H7 (cell line): ENCODE data around the gene ARL1. TPM values are rescaled to one million over a fixed set of nuclear protein-coding genes. Genes with fewer than 3 reads are reported as not detected.

Experiments
- DNase-seq: peaks from one replicate; pipeline ENCODE4 v3.0.0; 2012
- H3K27me3 ChIP-seq: 2 replicates; pipeline ENCODE4 v1.6.0; 2011; ENCODE audit warnings: mild to moderate bottlenecking, low read length; ENCODE audit not compliant: control insufficient read depth, insufficient read depth
- H3K36me3 ChIP-seq: replicated peaks from 2 replicates; pipeline ENCODE4 v1.5.1; 2011; ENCODE audit warnings: low read length; ENCODE audit not compliant: control insufficient read depth, insufficient read depth
- H3K4me3 ChIP-seq: 2 replicates; pipeline ENCODE4 v1.5.1; 2011; ENCODE audit warnings: low read depth, mild to moderate bottlenecking, control low read depth, low read length, moderate library complexity; ENCODE audit not compliant: insufficient read depth
- total RNA-seq: library from RNA; depleted of rRNA; stranded (reverse); fragments of >200 nt; shearing (Covaris generic); gene quantifications from 2 replicates; pipeline ENCODE4 v1.2.3, GENCODE V29; 2014; rRNA removed

Gene ARL1
- total RNA-seq, 1 experiment from 2014 or later = 34.8 TPM

DNA sequence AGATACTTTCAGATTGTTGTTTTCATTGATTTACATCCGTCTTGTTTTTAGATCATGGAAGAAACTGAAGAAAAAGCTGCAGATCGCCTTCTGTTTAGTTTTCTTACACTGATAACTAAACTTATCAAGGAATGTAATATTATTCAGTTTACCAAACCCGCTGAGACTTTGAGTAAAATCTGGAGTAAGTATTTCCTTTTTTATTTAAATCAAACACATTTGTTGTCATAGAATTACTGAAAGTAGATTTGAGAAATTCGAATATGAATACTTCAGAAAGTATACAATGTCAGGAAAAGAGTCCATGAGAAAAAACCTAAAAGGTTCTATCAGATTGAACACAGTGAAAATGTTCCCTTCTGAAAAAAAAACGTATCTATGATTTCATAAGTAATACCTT lies 32.0 kb downstream of the ARL1 start:
- peaks cover 7% of the 10 kb centered on the region for H3K36me3 ChIP-seq
- DNase-seq = no peak
- no peak overlapping the region for H3K4me3 ChIP-seq
- no peaks in the 10 kb centered on the region for H3K27me3 ChIP-seq

DNA sequence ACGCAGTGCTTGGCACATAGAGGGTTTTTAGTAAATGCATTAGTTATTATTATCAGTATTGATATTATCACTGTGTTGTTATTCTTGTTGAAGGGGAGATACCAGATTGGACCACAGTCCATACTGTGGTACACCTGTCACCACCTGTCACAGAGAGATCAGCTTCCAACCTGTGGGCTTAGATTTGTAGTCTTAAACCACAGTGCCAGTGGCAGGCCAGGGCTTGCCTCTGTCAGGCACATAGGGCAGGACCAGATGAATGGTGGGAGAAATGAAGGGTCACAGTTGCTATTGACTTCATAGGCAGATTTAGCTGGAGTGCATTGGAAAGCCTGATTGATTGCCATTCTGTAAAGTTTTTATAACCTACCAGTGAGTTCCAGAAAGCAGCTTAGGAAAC lies 35.1 kb downstream of the ARL1 start:
- Histone ChIP-seq H3K36me3 (peaks cover 17% of the 10 kb centered on the region), H3K27me3 (no peaks in the 10 kb centered on the region), H3K4me3 (no peak overlapping the region)
- DNase-seq = no peak

GRCh38 chr12:101368016-101368415 lies 39.6 kb downstream of the ARL1 start:
- peaks cover 21% of the 10 kb centered on the region for H3K36me3 ChIP-seq
- DNase-seq = no peak
- no peak overlapping the region for H3K4me3 ChIP-seq
- H3K27me3 ChIP-seq = no peaks in the 10 kb centered on the region

DNA sequence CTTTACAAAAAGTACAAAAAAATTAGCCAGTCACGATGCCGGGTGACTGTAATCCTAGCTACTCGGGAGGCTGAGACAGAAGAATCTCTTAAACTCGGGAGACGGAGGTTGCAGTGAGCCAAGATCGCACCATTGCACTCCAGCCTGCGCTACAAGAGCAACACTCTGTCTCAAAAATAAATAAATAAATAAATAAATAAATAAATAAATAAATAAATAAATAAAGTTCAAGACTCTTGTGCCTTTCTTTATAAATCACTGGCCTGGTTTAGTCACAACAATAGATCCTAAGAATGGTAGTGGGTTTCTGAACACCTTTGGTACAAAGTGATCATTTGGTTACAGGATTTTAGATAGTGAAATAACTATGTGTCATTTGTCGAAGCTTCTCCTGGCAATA lies 46.1 kb downstream of the ARL1 start:
- Histone ChIP-seq H3K4me3 (no peak overlapping the region), H3K27me3 (no peaks in the 10 kb centered on the region), H3K36me3 (peaks cover 10% of the 10 kb centered on the region)
- DNase-seq = no peak

- DNase-seq = no peak
- H3K36me3 ChIP-seq = peaks cover 10% of the 10 kb centered on the region
- no peak overlapping the region for H3K4me3 ChIP-seq
- no peaks in the 10 kb centered on the region for H3K27me3 ChIP-seq
Measured at GRCh38 chr12:101356794-101357193, 50.8 kb downstream of the ARL1 start.

GRCh38 chr12:101351682-101352081 lies 55.9 kb downstream of the ARL1 start:
- DNase-seq = no peak
- Histone ChIP-seq H3K27me3 (no peaks in the 10 kb centered on the region), H3K4me3 (no peak overlapping the region), H3K36me3 (peaks cover 6% of the 10 kb centered on the region; the same call in 1 of the 2 replicates)

GRCh38 chr12:101343893-101344292 lies 63.7 kb downstream of the ARL1 start:
- Histone ChIP-seq H3K4me3 (no peak overlapping the region), H3K36me3 (peaks cover 4% of the 10 kb centered on the region), H3K27me3 (no peaks in the 10 kb centered on the region)
- DNase-seq = no peak

Other genes starting within 250 kb of the ARL1 start
- not detected in 2 replicates for gene SLC5A8, start 197.5 kb downstream of the ARL1 start, total RNA-seq
- gene UTP20, start 127.7 kb downstream of the ARL1 start, total RNA-seq = 24.9 and 26.6 TPM in 2 replicates
- not detected in 2 replicates for gene SPIC, start 67.6 kb upstream of the ARL1 start, total RNA-seq
- 0.04 TPM in 1 of 2 replicates, not detected in the other for gene MYBPC1, start 187.2 kb upstream of the ARL1 start, total RNA-seq